Neutrophil (primary cell): Measurements from ENCODE around the gene MASP1.

Experiments used
- H3K27ac ChIP-seq: fragments of 200-600 bp; sonication (generic); 2 replicates; pipeline ENCODE4 v1.5.1; 2016; ENCODE audit warnings: mild to moderate bottlenecking, moderate library complexity
- H3K27me3 ChIP-seq: fragments of 200-600 bp; sonication (generic); 2 replicates; pipeline ENCODE4 v1.6.0; 2016; ENCODE audit warnings: mild to moderate bottlenecking
- H3K36me3 ChIP-seq: fragments of 200-600 bp; sonication (generic); 2 replicates; pipeline ENCODE4 v1.5.1; 2017
- H3K4me1 ChIP-seq, 2 experiments: fragments of 200-600 bp in 1 of 2; sonication (generic) in 1 of 2; 1 replicate in 1 of 2; 2 replicates in 1 of 2; pipeline versions ENCODE4 v1.5.1 to v1.6.1; 2013 to 2016; ENCODE audit warnings: low read depth in 1 of 2, low read length in 1 of 2, mild to moderate bottlenecking in 1 of 2, moderate library complexity in 1 of 2; ENCODE audit not compliant: control insufficient read depth in 1 of 2, insufficient read depth in 1 of 2
- H3K4me3 ChIP-seq, 2 experiments: fragments of 200-600 bp in 1 of 2; sonication (generic) in 1 of 2; 1 replicate in 1 of 2; 2 replicates in 1 of 2; pipeline ENCODE4 v1.5.1; 2013 to 2016; ENCODE audit warnings: low read depth in 1 of 2, low read length in 1 of 2, mild to moderate bottlenecking in 1 of 2, moderate library complexity in 1 of 2
- H3K9me3 ChIP-seq: fragments of 200-600 bp; sonication (generic); 2 replicates; pipeline ENCODE4 v1.5.1; 2016
- TF ChIP-seq, protein P1 (sequence below): fragments of 200-600 bp; sonication (generic); IDR thresholded peaks from 2 replicates; pipeline ENCODE4 v1.5.1; 2016; ENCODE audit warnings: antibody characterized with exemption

Gene MASP1

DNA sequence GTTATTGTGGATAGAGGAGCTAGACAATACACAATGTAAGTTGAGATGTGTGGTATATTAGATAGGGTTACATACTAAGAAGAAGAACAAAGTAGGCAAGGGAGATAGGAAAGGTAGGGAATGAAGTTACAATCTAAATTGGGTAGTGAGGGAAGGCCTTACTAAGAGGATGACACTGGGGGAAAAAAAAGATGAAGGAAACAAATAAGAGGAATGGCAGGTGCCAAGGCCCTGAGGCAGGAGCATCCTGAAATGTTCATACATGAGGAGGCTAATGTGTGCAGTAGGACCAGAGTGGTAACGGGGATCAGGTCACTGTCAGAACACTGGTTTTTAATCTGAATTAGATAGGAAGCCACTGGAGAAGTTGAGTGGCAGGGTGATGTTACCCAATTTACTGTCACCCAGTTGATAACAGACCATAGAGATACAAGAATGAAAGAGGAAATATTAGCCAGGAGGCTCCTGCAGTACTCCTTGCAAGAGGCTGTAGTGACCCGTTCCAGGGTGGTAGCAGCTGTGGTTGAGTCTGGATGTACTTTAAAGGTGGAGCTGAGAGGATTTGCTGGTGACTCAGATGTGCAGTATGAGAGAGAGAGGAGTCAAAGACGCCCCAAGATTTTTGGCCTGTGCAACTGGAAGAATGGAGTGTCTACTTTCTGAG is 79.9 kb downstream of the MASP1 start:
- no peak overlapping the region for H3K27ac ChIP-seq
- H3K36me3 ChIP-seq = no peaks in the 10 kb centered on the region
- TF ChIP-seq, protein P1, sequence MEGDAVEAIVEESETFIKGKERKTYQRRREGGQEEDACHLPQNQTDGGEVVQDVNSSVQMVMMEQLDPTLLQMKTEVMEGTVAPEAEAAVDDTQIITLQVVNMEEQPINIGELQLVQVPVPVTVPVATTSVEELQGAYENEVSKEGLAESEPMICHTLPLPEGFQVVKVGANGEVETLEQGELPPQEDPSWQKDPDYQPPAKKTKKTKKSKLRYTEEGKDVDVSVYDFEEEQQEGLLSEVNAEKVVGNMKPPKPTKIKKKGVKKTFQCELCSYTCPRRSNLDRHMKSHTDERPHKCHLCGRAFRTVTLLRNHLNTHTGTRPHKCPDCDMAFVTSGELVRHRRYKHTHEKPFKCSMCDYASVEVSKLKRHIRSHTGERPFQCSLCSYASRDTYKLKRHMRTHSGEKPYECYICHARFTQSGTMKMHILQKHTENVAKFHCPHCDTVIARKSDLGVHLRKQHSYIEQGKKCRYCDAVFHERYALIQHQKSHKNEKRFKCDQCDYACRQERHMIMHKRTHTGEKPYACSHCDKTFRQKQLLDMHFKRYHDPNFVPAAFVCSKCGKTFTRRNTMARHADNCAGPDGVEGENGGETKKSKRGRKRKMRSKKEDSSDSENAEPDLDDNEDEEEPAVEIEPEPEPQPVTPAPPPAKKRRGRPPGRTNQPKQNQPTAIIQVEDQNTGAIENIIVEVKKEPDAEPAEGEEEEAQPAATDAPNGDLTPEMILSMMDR = no peak
- no peak overlapping the region for H3K4me3 ChIP-seq
- H3K4me1 ChIP-seq = no peaks in the 10 kb centered on the region
- no peaks in the 10 kb centered on the region for H3K9me3 ChIP-seq
- no peaks in the 10 kb centered on the region for H3K27me3 ChIP-seq

DNA sequence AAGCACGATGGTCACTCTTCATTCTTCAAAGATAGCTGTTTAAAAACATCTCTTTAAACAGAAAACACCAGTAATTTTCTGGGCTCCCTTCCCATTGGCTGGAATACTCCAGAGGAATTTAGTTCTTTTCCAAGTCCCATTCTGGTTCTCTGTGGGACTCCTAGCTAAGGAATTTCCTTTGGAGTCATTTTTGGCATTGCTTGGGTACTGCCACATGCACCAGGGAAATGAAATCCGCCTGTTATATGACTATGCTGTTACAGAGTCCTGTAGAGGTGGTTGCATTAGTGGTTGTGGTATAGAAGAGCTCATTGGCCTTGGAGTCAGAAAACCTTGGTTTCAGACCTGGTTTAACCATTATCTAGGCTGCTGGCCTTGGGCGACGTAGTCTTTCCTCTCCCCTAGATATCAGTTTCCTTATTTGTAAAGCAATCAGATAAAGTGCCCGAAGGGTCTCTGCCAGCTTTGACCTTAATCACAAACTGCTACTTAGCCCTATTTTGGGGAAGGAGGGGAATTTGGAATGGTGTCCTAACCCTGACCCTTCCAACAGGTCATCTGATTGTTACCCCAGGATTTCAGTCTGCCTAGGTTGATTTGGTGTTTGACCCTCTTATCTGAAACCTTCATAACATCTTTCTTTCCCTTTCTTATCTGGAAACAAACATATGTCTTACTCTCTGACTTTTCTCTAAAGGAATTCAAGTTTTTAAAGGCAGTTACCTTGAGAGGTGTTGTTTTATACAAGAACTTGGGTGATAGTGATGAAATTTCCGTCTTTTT is 80.8 kb downstream of the MASP1 start:
- TF ChIP-seq, protein P1 = no peak
- Histone ChIP-seq H3K9me3 (no peaks in the 10 kb centered on the region), H3K4me1 (no peaks in the 10 kb centered on the region), H3K27me3 (no peaks in the 10 kb centered on the region), H3K27ac (no peak overlapping the region), H3K36me3 (no peaks in the 10 kb centered on the region), H3K4me3 (no peak overlapping the region)

DNA sequence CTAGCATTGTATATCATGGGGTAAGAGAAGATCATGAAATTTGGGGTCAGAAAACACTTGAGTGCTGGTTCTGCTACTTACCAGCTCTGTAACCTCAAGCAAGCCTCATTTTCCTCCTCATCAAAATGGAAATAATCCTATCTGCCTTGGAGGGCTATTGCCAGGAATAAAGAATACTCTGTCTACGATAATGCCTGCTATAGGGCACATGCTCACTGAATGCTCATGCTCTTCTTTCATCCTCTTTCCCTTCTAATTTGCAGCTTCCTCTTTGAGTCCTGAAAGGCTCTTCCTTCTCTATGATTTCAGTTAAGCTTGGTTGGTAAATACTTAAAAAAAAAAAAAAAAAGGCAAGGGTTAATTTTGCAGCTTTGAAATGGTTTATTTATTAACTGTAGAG is 81.4 kb downstream of the MASP1 start:
- H3K4me1 ChIP-seq = no peaks in the 10 kb centered on the region
- H3K27me3 ChIP-seq = no peaks in the 10 kb centered on the region
- no peaks in the 10 kb centered on the region for H3K36me3 ChIP-seq
- H3K27ac ChIP-seq = no peak overlapping the region
- H3K4me3 ChIP-seq = no peak overlapping the region
- TF ChIP-seq, protein P1 = no peak
- H3K9me3 ChIP-seq = no peaks in the 10 kb centered on the region

DNA sequence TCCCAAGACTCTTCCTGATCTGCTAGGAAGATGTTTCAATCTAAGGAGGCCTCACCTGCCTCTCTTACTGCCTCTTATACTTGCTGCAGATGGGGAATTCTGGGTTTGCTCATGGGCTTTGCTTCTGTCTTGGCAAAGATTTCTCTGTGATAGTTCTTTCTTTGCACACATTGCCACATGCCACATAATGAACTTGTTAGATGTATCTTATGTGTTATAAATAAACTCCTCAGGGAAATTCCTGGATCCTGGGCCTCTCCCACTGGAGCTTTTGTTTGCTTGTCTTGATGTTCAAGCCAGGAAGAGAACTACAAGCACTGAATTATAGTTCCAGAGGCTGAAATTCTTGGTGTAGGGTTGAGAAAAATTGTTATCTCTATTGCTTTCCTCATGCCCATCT is 82.0 kb downstream of the MASP1 start:
- no peaks in the 10 kb centered on the region for H3K27me3 ChIP-seq
- H3K9me3 ChIP-seq = no peaks in the 10 kb centered on the region
- H3K4me1 ChIP-seq = no peaks in the 10 kb centered on the region
- TF ChIP-seq, protein P1 = no peak
- H3K27ac ChIP-seq = no peak overlapping the region
- no peaks in the 10 kb centered on the region for H3K36me3 ChIP-seq
- no peak overlapping the region for H3K4me3 ChIP-seq

DNA sequence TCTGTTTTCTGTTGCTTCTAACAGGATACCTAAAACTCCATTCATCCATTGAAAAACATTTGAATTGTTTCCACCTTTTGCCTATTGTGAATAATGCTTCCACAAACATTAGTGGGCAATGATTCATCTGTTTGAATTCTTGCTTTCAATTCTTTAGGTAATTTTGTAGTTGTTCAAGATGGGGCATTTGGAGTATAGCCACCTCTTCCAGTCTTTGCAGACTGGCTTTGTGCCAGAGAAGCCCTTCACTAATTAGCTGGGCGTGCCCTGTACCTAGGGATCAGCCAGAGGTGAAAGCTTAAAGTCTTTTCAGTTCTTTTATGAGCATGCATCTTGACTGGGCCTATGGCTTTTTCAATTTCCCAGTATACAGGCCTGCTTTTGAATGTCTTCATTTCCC is 83.4 kb downstream of the MASP1 start:
- H3K9me3 ChIP-seq = no peaks in the 10 kb centered on the region
- no peaks in the 10 kb centered on the region for H3K27me3 ChIP-seq
- H3K4me3 ChIP-seq = no peak overlapping the region
- H3K4me1 ChIP-seq = no peaks in the 10 kb centered on the region
- TF ChIP-seq, protein P1 = no peak
- H3K36me3 ChIP-seq = no peaks in the 10 kb centered on the region
- H3K27ac ChIP-seq = no peak overlapping the region
